NCI-H2227 (cell line): ENCODE results near the gene DHH.

Experiments used
- DNase-seq: peaks from one replicate; lab custom pipeline; 2025; ENCODE audit not compliant: unreplicated experiment; lab: John Stamatoyannopoulos, UW

The DHH gene

DNA sequence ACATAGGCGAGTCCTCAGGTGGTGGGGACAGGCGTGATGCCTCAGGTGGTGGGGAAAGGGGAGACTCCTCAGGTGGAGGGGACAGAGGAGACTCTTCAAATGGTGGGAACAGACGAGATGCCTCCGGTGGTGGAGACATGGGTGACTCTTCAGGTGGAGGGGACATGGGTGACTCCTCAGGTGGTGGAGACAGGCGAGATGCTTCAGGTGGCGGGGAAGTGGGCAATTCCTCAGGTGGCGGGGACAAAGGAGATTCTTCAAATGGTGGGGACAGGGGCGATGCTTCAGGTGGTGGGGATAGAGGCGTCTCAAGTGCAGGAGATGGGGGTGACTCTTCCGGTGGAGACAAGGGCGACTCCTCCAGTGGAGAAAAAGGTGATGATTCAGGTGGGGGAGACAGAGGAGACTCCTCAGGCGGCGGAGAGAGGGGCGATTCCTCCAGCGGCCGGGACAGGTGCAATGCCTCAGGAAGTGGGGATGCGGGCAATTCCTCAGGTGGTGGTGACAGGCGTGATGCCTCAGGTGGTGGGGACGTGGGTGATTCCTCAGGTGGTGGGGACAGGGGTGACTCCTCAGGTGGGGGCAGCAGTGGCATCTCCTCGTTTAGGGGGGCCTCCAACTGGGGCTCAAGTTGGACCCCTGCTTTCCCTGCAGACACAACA is 42.7 kb downstream of the DHH start:
- no peak for DNase-seq

DNA sequence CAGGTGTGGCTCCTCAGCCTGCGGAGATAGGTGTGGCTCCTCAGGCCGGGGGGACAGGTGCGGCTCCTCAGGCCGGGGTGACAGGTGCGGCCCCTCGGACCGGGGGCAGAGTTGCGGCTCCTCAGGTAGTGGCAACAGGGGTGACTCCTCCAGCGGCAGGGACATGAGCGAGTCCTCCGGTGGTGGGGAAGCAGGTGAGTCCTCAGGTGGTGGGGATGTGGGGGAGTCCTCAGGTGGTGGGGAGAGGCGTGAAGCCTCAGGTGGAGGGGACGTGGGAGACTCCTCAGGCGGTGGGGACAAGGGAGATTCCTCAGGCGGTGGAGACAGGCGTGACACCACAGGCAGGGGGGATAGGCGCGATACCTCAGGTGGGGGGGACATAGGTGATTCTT is 43.2 kb downstream of the DHH start:
- no peak for DNase-seq

DNA sequence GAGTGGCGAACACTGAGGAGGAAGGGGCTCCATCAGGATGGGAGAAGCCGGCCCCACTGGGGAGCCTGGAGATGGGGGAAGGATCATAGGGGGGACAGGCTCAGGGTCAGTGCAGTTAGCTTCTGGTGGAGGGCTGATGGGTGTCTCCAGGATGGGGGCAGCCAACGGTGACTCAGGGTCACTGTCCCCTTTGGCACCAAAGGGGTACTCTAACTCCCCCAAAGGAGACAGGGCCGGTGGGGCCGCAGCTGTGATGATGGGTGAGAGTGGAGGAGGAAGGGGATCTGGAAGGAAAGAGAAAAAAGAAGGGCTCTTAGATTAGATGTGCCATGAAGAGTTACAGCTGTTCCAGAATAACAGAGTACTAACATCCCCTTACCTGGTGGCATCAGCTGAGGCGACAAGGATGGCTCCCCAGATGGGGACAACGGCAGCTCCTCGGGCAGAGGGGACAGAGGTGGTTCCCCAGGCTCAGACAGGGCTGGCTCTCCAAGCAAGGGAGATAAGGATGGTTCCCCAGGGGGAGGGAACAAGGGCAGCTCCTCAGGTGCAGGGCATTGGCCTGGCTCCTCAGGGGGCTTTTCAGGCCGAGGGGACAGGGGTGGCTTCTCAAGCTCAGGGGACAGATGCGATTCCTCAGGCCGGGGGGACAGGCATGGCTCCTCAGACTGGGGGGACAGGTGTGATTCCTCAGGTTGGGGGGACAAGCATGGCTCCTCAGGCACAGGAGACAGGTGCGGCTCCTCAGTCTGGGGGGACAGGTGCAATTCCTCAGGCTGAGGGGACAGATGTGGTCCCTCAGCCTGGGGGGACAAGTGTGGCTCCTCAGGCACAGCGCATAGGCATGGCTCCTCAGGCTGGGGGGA is 43.9 kb downstream of the DHH start:
- no peak for DNase-seq

DNA sequence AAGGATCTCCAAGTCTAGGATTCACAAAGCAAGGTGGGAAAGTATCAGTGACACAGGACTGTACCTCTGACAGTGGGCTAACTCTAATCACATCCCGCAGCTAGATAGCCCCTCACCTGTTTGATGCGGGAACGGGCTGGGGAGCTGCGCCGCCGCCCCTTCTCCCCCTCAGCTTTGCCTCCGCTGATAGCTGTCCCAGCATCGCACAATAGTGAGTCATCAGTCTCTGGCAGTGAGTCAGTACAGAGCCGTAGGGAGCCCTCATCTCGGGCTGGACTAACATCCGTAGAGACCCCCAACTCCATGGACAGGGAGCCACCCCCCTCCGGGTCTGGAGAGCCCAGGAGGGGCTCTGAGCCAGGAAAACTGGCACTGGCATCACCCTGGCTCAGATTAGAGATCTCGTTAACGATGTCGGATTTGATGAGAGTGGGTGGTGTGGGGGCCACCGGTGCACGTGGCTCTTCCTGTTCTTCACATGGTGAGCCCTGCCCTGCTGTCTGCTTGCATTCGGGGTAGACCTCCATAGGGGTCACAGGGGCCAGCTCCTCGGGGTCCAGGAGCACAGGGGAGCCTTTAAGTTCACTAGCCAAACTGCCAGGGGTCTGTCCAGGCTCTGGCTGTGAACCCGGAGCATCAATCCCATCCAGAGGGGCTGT is 44.9 kb downstream of the DHH start:
- DNase-seq: no peak

DNA sequence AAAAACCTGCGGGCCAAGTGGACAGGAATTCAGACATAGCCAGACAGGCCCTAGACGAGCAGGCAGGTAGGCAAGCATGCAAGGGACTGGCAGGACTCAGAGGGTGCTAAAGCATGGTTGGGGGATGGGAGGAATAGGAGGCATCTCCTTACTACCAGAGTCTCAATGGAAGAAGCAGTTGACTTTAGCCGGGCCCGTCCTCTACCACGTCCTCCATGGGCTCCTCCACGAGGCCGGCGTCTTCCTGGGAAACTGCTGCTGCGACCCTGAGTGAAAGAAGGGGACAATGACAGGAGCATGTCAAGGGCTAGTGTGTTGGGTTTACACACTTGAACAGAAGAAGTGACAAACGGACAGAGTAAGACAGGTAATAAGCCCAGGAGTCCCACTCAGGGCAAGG is 45.6 kb downstream of the DHH start:
- no peak for DNase-seq

DNA sequence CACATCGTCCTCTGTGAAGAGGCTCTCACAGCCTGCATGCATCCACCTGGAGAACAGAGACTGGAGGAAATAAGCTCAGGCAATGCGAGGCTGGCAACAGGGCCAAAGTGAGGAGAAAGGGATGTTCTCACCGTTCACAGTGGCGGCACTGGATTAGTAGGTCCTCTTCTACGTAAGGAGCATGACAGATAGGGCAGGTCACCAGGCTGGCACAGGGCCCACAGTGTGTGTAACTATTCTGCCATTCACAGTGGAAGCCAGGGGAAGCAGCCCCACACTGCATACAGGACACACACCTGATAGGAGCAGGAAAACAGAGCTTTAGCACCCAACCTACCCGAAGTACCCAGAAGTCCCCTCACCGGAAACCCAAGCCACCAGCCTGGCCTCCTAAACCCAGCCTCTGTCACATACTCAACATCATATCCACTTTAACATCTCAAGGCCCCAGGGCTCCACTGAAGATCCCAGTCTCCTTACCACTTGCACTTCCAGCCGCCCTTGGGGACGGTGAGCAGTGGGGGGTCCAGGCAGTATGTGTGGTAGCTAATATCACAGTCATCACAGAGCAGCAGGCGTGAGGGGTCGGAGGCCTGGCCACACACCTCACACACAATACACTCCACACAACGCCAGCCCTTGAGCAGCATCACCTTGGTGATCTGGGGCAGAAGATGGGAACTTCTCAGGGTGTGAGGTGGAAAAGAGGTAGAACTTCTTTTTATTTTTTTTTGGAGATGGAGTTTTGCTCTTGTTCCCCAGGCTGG is 48.3 kb downstream of the DHH start:
- DNase-seq: no peak

DNA sequence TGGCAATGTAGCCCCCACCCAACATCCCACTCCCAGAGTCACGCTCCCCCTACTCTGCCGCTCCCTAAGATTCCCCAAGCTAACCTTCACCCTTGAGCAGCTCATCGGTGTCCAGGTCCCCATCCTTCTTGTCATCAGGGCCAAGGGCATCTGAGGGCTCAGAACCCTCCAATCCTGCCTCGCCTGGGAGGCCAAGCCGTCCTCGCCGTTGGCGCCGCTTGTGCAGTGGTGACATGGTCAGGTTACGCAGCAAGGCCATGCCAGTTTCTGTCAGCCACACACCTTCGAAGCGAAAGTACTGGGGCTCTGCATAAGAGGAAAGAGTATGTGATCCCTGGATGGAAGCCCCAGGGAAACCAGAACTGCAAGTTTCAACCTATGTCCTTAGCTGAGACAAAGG is 49.9 kb downstream of the DHH start:
- DNase-seq: no peak

DNA sequence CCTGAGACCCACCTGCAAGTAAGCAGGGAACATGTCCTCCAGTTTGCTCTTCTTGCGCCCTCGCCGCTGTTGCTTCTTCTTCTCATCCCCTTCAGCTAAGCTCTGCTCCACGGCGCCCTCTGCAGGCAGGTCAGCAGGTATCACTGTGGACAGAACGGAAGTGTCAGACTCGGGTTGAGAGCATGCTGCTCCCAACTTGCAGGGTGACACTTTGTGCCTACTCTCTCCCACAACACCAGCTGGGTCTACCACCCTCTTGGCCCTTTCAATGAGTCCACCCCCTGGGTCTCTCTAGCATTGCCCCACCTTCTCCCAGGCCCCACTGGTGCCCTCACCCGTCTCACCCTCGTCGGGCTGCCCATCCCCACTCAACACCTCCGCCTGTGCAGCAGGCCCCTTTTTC is 50.7 kb downstream of the DHH start:
- peak; percentile 54 for DNase-seq

DNA sequence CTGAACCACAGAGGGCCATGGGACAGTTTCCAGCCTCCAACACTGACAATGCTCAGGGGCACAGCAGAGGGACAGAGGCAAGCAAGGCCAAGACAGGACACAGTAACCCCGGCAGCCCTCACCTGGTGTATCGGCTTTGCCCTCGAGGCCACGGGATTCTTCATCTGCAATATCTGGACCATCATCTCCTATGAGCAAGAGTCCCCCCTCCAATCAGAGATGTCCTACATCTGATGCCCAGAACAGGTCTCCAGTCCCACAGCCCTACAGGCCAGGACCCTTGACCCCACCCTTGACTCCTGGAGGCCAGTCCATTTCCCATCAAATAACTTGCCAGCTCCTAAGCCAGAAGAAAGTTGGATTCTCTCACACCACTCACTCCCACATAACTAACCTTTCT is 51.4 kb downstream of the DHH start:
- DNase-seq: no peak

DNA sequence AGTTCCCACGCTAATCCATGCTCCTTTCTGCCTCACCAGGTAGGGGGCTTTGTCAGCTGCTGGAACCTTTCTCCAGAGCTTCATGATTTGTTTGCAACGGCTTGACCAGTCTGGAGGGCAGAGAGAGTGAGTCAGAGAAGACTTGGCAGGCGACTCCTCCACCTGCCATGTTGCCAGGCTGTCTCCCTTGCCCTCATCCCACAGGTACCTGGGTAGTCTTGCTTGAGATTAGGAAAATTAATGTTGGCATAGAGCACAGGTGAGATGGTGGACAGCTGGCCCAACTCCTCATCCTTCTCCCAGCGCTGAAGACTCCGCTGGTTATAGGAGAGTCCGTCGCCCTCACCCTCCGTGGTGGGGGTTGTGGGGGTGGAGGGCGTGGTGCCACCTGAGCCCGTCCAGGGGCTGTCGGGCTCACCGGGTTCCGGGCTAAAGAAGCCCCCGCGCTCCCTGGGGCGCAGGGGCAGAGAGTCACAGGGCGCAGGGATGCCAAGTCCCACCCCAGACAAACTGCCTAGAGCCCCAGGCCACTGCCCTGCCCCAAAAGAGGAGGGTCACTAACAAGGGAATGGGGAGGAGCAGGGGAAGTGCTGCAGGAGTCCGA is 52.6 kb downstream of the DHH start:
- DNase-seq: no peak

DNA sequence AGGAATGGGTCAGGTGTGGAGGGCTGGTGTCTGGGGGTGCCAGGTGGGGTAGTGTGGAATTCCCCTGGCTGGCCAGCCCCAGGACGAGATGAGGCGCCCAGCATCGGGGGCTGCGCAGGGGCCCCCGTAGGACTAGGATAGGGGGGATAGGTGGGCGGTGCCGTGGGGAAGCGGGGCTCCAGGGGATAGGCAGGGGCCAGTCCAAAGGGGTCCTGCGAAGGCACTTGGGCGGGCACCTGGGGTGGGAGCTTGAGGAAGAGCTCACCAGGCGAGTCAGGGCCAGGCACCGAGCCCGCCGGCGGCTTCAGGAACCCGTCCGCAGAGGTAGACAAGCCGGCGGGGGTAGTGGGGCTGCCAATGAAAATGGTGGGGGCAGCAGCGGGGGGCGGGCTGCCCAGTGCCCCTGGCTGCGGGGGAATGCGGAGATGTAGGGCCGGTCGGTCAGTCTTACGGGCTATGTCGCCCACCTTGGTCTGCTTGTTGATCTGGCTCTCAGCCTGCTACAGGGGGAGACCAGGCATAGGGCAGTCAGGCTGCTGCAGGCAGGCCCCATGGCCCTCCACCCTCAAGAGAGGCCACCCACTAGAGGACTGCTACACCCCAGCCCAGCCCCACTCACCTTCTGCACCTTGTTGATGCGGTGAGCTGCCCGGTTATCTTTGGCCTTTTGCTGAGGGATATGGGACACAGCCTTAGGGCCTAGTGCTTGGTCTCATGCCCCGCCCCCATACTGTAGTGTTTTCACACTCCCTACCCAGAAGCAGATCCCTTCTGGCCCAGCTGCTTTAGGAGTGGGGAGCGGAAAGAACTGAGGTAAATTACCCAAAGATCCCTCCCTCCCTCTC is 53.3 kb downstream of the DHH start:
- DNase-seq: no peak

DNA sequence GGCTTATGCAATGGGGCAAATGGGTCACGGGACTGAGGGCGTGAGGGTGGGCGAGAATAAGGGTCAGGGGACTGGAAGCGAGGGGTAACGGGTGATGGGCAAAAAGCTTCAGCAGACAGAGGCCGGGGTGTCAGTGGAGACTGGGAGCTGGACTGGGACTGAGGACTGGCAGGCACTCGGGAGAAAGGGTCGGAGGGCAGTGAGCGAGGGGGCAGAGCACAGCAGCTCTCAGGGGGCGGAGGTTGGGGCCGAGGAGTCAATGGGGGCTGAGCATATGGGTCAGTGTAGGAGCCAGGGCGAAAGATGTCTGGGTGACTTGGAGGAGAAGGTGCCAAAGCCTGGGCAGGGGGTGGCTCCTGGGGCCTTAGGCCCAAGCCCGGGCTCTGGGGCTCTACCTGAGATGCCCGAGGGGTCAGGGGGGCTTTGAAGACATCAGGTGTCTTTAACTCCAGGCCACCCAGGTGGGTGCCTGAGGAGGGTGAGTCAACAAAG is 54.2 kb downstream of the DHH start:
- DNase-seq: no peak

DNA sequence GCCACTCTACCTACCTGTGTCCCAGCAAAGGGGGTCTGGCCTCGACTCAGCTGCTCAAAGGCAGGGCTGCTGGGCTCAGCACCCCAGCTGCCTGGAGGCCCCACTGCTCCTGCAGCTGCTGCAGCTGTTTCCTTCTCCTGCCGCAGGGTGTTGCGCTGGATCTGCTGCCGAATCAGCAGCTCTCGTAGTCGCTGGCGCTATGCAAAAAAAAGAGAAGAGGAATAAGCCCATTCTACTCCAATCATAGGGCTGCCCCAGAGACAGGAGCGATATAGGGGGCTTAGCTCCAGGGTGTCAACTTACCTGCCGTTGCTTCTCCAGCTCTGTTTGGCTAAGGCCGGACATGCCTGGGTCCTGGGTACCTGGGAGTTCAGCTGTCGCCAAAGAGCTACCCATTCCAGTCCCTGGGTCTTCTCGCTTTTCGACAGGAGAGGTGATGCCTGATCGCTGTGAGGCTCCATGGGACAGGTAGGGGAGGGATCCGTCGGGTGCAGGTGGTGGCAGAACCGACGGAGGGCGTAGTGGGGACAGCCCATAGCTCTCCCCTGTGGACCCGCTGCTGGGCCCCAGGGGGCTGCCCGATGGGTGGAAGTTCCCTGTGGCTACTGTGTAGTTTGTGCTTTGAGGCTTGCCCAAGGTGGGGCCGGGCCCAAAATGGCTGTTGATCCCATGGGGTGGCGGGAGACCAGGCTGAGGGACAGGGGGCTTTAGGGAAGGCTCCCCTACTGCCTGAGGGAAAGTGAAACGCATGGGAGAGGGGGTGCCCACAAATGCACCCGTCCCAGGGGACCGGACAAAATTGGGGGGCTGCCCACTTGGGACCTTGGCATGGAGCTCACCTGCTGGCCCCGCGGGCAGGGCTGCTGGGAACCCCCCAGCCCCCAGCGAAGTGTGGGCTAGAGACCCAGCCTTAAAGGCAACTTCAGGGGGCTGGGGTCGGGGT is 54.9 kb downstream of the DHH start:
- no peak for DNase-seq

DNA sequence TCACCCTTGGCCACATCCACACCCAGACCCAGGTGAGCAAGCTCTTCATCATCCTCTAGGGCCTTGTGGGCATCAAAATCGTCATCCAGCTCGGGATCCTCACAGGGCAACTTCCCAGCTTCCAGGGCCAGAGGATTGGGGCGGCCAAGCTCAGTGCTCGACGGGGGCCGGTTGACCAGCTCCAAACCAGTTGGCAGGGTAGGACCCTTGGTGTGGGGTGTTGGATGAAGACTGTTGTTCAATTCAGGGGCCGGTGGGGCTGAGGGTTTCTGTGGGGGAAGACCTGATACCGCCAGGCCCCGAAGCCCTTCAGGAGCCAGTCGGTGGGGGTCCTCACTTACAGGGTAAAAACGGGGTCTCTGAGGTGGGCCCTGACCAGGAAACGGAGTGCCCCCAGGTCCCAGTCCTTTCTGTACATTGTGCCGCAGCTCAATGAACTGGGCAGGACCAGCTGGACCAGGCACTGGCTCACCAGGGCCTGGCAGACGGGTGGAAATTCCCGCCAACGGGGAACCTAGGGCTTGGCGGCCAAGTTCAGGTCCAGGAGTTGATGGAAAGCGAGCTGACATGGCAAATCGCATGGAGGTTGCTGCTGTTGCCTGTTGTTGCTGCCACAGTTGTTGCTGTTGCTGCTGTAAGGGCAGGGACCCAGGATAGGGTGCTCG is 56.2 kb downstream of the DHH start:
- DNase-seq: no peak

DNA sequence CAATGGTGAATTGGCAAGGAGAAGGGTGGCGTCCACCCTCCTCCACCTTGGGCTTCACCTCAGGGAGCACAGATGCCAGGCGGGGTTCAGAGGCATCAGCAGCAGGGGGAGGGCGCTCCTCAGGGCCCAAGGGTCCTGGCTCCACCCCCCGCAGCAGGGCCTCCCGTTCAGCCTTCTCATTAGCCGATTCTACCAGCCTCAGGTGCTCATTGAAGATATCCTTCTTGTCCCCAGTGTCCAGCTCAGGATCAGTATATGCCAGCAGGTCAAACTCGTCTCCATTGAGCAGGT is 56.7 kb downstream of the DHH start:
- DNase-seq: no peak

DNA sequence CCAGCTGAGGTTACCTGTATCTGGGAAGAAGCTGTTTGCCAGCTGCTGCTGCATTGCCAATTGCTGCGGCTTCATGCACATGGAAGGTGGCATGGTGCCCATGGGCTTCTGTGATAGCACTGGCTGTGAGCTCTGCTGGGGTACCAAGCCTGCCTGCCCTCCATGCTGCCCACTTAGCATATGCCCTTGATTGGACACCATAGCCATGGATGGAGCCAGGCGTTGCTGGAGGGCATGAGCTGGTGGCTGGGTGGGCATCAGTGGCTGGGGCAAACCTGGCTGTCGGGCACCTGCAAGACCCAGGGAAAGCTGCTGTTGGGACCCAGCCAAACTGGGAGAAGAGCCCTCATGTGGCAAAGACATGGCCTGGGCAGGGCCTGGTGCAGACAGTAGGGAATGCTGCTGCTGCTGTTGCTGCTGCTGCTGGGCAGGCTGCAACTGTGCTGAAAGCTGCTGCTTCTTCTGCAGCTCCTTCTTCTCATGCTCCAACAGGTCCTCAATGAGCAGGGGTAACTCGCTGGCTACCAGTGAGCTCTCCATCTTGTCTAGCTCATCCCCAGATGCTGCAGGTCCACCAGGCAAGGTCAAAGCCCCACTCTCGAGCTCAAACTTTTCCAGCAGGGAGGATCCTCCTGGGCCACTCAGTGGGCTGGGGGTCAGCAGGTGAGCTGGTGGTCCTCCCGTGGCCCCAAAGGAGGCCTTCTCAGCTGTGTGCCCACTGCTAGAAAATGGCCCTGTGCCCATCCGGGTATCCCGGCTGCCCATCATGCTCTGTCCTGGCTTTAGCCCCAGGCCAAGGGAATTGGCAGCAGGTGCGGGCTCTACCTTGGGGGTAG is 57.3 kb downstream of the DHH start:
- no peak for DNase-seq
